SK-N-MC (cell line): ENCODE measurements around the gene CTDSP2.

Source experiments
- EZH2 ChIP-seq: fragments of 200-600 bp; sonication (generic); IDR thresholded peaks from one replicate; pipeline ENCODE4 v1.6.1; 2017; ENCODE audit warnings: antibody characterized with exemption
- POLR2AphosphoS5 ChIP-seq: IDR thresholded peaks from 2 replicates; pipeline ENCODE4 v1.6.1; 2012; ENCODE audit warnings: mild to moderate bottlenecking, low read depth, low read length, borderline replicate concordance

- TF ChIP-seq EZH2 (no peak), POLR2AphosphoS5 (no peak)
These were observed 5.0 kb upstream of the CTDSP2 start for GRCh38 chr12:57851552-57851951.
